H1 (cell line): Measurements from ENCODE around the gene SLC39A7. TPM values are rescaled to one million over a fixed set of nuclear protein-coding genes. Genes with fewer than 3 reads are reported as not detected.

Experiments
- CTCF ChIA-PET: fragments of 300-600 bp; sonication (Branson Sonifier 250); formaldehyde crosslinking; loops from one replicate; lab custom pipeline; 2021; ENCODE audit not compliant: partially characterized antibody; lab: Charles Lee
- POLR2A ChIA-PET: fragments of 300-600 bp; sonication (Branson Sonifier 250); formaldehyde crosslinking; loops from one replicate; lab custom pipeline; 2021; ENCODE audit warnings: inconsistent platforms; ENCODE audit not compliant: partially characterized antibody; lab: Charles Lee
- DNase-seq, 2 experiments: peaks; one replicate each; pipeline versions ENCODE4 v3.0.0 to v3.0.0-alpha.2; 2010 to 2022; ENCODE audit warnings: low spot score in 2 of 2, low read depth in 1 of 2, mixed read lengths in 1 of 2
- FAIRE-seq: peaks from 2 replicates; lab custom pipeline; 2011; peaks lifted over from hg19 to GRCh38; lab: Jason Lieb, UNC
- H2AFZ ChIP-seq: 2 replicates; pipeline ENCODE4 v1.8.1; 2012; ENCODE audit warnings: low read length, inconsistent platforms
- H2AK5ac ChIP-seq: 2 replicates; pipeline ENCODE4 v1.6.1; 2013; ENCODE audit warnings: low read depth, low read length
- H2BK120ac ChIP-seq: replicated peaks from 2 replicates; pipeline ENCODE3; 2013; ENCODE audit warnings: low read depth, low read length, inconsistent platforms
- H2BK12ac ChIP-seq: 2 replicates; pipeline ENCODE4 v1.6.1; 2013; ENCODE audit warnings: low read depth, low read length
- H2BK15ac ChIP-seq: 2 replicates; pipeline ENCODE4 v1.6.1; 2013; ENCODE audit warnings: low read length
- H2BK20ac ChIP-seq: 2 replicates; pipeline ENCODE4 v1.6.1; 2013; ENCODE audit warnings: low read length
- H2BK5ac ChIP-seq: 2 replicates; pipeline ENCODE4 v1.6.1; 2013; ENCODE audit warnings: low read depth, low read length
- H3K14ac ChIP-seq: 2 replicates; pipeline ENCODE4 v1.6.1; 2013; ENCODE audit warnings: inconsistent platforms; ENCODE audit not compliant: insufficient read length
- H3K18ac ChIP-seq: 2 replicates; pipeline ENCODE4 v1.6.1; 2013; ENCODE audit warnings: low read length; ENCODE audit errors: extremely low read depth
- H3K23ac ChIP-seq: 2 replicates; pipeline ENCODE4 v1.6.1; 2013; ENCODE audit warnings: inconsistent platforms; ENCODE audit not compliant: insufficient read length
- H3K23me2 ChIP-seq: 2 replicates; pipeline ENCODE4 v1.6.1; 2013; ENCODE audit warnings: low read depth, low read length
- H3K27ac ChIP-seq: 2 replicates; pipeline ENCODE4 v1.6.1; 2011; ENCODE audit warnings: low read depth, low read length, inconsistent platforms
- H3K27me3 ChIP-seq, 4 experiments: replicated peaks in 1 of 4; 1 replicate in 1 of 4; 2 replicates in 3 of 4; pipeline versions ENCODE4 v1.6.1 to v1.8.1; 2011 to 2013; ENCODE audit warnings: low read length in 3 of 4, mild to moderate bottlenecking in 3 of 4, inconsistent platforms in 2 of 4, mixed read lengths in 2 of 4, moderate library complexity in 1 of 4; ENCODE audit not compliant: control insufficient read depth in 3 of 4, insufficient read depth in 3 of 4; ENCODE audit errors: extremely low read depth in 1 of 4
- H3K36me3 ChIP-seq, 4 experiments: 2 replicates each; pipeline versions ENCODE4 v1.6.1 to v1.8.1; 2011 to 2013; ENCODE audit warnings: mild to moderate bottlenecking in 4 of 4, low read length in 3 of 4, moderate library complexity in 2 of 4, control low read depth in 1 of 4, inconsistent platforms in 1 of 4; ENCODE audit not compliant: insufficient read depth in 4 of 4, control insufficient read depth in 2 of 4
- H3K4ac ChIP-seq: replicated peaks from 2 replicates; pipeline ENCODE3; 2013; ENCODE audit warnings: low read length, low read depth, mixed read lengths, inconsistent platforms; ENCODE audit not compliant: insufficient read length
- H3K4me1 ChIP-seq, 4 experiments: replicated peaks in 1 of 4; 1 replicate in 1 of 4; 2 replicates in 3 of 4; pipeline versions ENCODE4 v1.6.1 to v1.8.1; 2011 to 2013; ENCODE audit warnings: low read length in 3 of 4, inconsistent platforms in 2 of 4, mixed read lengths in 1 of 4; ENCODE audit not compliant: insufficient read depth in 4 of 4, control insufficient read depth in 3 of 4
- H3K4me2 ChIP-seq, 2 experiments: 2 replicates each; pipeline versions ENCODE4 v1.6.1 to v1.8.1; 2011 to 2013; ENCODE audit warnings: low read depth in 2 of 2, low read length in 2 of 2, control low read depth in 1 of 2, inconsistent platforms in 1 of 2, mild to moderate bottlenecking in 1 of 2; ENCODE audit not compliant: insufficient read depth in 1 of 2
- H3K4me3 ChIP-seq, 4 experiments: fragments of 200-600, 300-600 bp in 1 of 4; sonication (generic), shearing (Covaris generic), sonication (Bioruptor Twin) in 1 of 4; 2 replicates each; pipeline versions ENCODE4 v1.5.1 to v1.8.1; 2011 to 2016; ENCODE audit warnings: low read length in 4 of 4, low read depth in 3 of 4, control low read depth in 2 of 4, inconsistent platforms in 2 of 4, mild to moderate bottlenecking in 2 of 4, mixed read lengths in 1 of 4, moderate library complexity in 1 of 4; ENCODE audit not compliant: insufficient read depth in 2 of 4; ENCODE audit errors: extremely low read depth in 1 of 4
- H3K56ac ChIP-seq: replicated peaks from 2 replicates; pipeline ENCODE3; 2013; ENCODE audit warnings: low read depth, mild to moderate bottlenecking, mixed read lengths, low read length, inconsistent platforms; ENCODE audit not compliant: insufficient read length
- H3K79me1 ChIP-seq: 2 replicates; pipeline ENCODE4 v1.6.1; 2013; ENCODE audit warnings: low read depth, low read length, control low read depth
- H3K79me2 ChIP-seq, 2 experiments: 2 replicates each; pipeline versions ENCODE4 v1.6.1 to v1.8.1; 2012 to 2013; ENCODE audit warnings: low read length in 2 of 2, mild to moderate bottlenecking in 2 of 2, inconsistent platforms in 1 of 2; ENCODE audit not compliant: insufficient read depth in 2 of 2, control insufficient read depth in 1 of 2
- H3K9ac ChIP-seq, 4 experiments: replicated peaks in 1 of 4; 1 replicate in 1 of 4; 2 replicates in 3 of 4; pipeline versions ENCODE4 v1.6.1 to v1.8.1; 2011 to 2013; ENCODE audit warnings: low read depth in 3 of 4, low read length in 3 of 4, control low read depth in 2 of 4, mild to moderate bottlenecking in 2 of 4, moderate library complexity in 2 of 4, inconsistent platforms in 1 of 4; ENCODE audit errors: extremely low read depth in 1 of 4
- H3K9me3 ChIP-seq, 2 experiments: 2 replicates each; pipeline versions ENCODE4 v1.6.1 to v1.8.1; 2012 to 2013; ENCODE audit warnings: mild to moderate bottlenecking in 2 of 2, moderate library complexity in 2 of 2, control low read depth in 1 of 2, inconsistent platforms in 1 of 2, low read depth in 1 of 2, low read length in 1 of 2, mixed read lengths in 1 of 2; ENCODE audit not compliant: insufficient read depth in 2 of 2
- H4K20me1 ChIP-seq, 2 experiments: replicated peaks in 1 of 2; 2 replicates each; pipeline versions ENCODE3 to v1.8.1; 2011 to 2013; ENCODE audit warnings: inconsistent platforms in 2 of 2, low read length in 2 of 2, mild to moderate bottlenecking in 1 of 2; ENCODE audit not compliant: insufficient read depth in 2 of 2, control insufficient read depth in 1 of 2
- H4K5ac ChIP-seq: 2 replicates; pipeline ENCODE4 v1.6.1; 2013; ENCODE audit warnings: low read length, low read depth, mixed read lengths, inconsistent platforms; ENCODE audit not compliant: insufficient read length
- H4K8ac ChIP-seq: 2 replicates; pipeline ENCODE4 v1.8.0; 2013; ENCODE audit warnings: mild to moderate bottlenecking, moderate library complexity, low read length, inconsistent platforms; ENCODE audit not compliant: insufficient read depth; ENCODE audit errors: extremely low read depth
- H4K91ac ChIP-seq: replicated peaks from 2 replicates; pipeline ENCODE3; 2013; ENCODE audit warnings: low read length, mixed read lengths, inconsistent platforms; ENCODE audit not compliant: insufficient read length
- ATF3 ChIP-seq: IDR thresholded peaks from 2 replicates; pipeline ENCODE4 v1.6.1; 2011; ENCODE audit warnings: low read depth, mild to moderate bottlenecking, low read length; ENCODE audit not compliant: insufficient read depth
- BCL11A ChIP-seq, 2 experiments: IDR thresholded peaks; one replicate each; pipeline ENCODE4 v1.6.1; 2011; ENCODE audit warnings: low read depth in 2 of 2, low read length in 2 of 2, mild to moderate bottlenecking in 2 of 2
- CBX5 ChIP-seq: fragments of 300-800, 300-1000 bp; sonication (generic); IDR thresholded peaks from 2 replicates; pipeline ENCODE4 v1.7.1; 2016; ENCODE audit warnings: antibody characterized with exemption, low read length, low read depth
- CBX8 ChIP-seq: fragments of 300-800, 300-1000 bp; sonication (generic); IDR thresholded peaks from 2 replicates; pipeline ENCODE4 v1.7.1; 2016; ENCODE audit warnings: low read depth, low read length, borderline replicate concordance
- CREB1 ChIP-seq: IDR thresholded peaks from 2 replicates; pipeline ENCODE4 v1.6.1; 2012; ENCODE audit warnings: inconsistent platforms
- FOSL1 ChIP-seq: IDR thresholded peaks from 2 replicates; pipeline ENCODE4 v1.6.1; 2011; ENCODE audit warnings: mild to moderate bottlenecking, low read depth, low read length, moderate library complexity; ENCODE audit not compliant: insufficient read depth
- SIN3A ChIP-seq, 2 experiments: IDR thresholded peaks in 1 of 2; conservative IDR thresholded peaks in 1 of 2; 2 replicates each; pipeline ENCODE4 v1.6.1; 2011 to 2012; ENCODE audit warnings: low read length in 2 of 2, improper control_type of control experiment in 1 of 2, low read depth in 1 of 2, mild to moderate bottlenecking in 1 of 2
- WGBS, 2 experiments: shearing (Covaris generic) in 1 of 2; methylation state at CpG; one replicate each; pipeline versions ENCODE4 v1.1.6 to v1.1.7; 2013 to 2015; ENCODE audit warnings: low lambda C conversion rate in 2 of 2, mixed read lengths in 2 of 2, inconsistent platforms in 1 of 2, low coverage in 1 of 2, missing lambda C conversion rate in 1 of 2; ENCODE audit not compliant: insufficient replicate concordance in 2 of 2, insufficient coverage in 1 of 2, insufficient read length in 1 of 2; ENCODE audit errors: extremely low coverage in 1 of 2, missing lambda C conversion rate in 1 of 2; 5-methylcytosine and 5-hydroxymethylcytosine counted together
- polyA plus RNA-seq, 7 experiments: library from polyadenylated mRNA; depleted of rRNA in 3 of 7; stranded (reverse) in 5 of 7; unstranded in 2 of 7; fragments of >200 nt in 5 of 7; fragments of 200-250 nt in 2 of 7; gene quantifications; 1 replicate in 5 of 7; 2 replicates in 1 of 7; 4 replicates in 1 of 7; pipeline versions ENCODE4 v1.2.1 to v1.2.3, GENCODE V29; 2011 to 2013; ENCODE audit warnings: missing spikeins in 2 of 7, mixed read lengths in 2 of 7
- total RNA-seq: library from RNA; stranded (reverse); fragmentation: NEBNext Ultra II Directional; extraction: Animal tissue kit (Norgen Biotek cat#: 25700); gene quantifications from 2 replicates; pipeline ENCODE4 v1.2.1, GENCODE V29; 2021
- TF ChIP-seq, protein P1 (sequence below): IDR thresholded peaks from 2 replicates; pipeline ENCODE4 v1.6.1; 2012; ENCODE audit warnings: low read length, inconsistent platforms
- TF ChIP-seq, protein P2 (sequence below): IDR thresholded peaks from 2 replicates; pipeline ENCODE4 v1.6.1; 2011; ENCODE audit warnings: low read length, improper control_type of control experiment

SLC39A7 gene
- total and polyA plus RNA-seq, 2 of the 8 experiments (the other 6 are each of a cell fraction or from before 2014, with no cell fraction given): 63.3 to 123 TPM

DNA sequence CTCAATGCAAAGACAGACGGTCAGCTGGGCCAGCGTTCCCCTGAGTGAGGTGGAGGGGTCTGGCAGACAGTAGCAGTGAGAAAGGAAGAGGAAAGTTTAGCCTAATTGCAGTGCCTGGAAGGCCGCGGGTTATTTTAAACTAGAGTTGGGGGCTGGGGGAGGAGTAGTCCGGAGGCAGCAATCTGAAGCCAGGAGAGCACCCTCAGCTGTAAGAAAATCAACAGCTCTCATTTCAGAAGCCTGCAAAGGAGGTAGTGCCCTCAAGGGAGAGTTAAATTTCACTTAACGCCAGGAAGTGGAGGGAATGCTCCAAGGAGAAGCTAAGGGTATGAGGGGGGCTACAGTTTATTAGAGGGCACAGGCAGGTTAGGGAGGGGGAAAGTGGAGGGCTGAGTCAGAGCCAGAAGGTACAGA, 34.6 kb downstream of the SLC39A7 start:
- CTCF ChIA-PET: interaction anchor here (0.6 to 11.0 kb wide), 10 partner anchors 8 to 251 kb away, joined by 3 to 107 read pairs (median 3); no protein-coding TSS in a partner anchor
- TF ChIP-seq FOSL1: no peak
- no peak for TF ChIP-seq ATF3
- no peak for TF ChIP-seq CBX8
- no peak for TF ChIP-seq CREB1
- TF ChIP-seq CBX5: no peak
- TF ChIP-seq, protein P1, sequence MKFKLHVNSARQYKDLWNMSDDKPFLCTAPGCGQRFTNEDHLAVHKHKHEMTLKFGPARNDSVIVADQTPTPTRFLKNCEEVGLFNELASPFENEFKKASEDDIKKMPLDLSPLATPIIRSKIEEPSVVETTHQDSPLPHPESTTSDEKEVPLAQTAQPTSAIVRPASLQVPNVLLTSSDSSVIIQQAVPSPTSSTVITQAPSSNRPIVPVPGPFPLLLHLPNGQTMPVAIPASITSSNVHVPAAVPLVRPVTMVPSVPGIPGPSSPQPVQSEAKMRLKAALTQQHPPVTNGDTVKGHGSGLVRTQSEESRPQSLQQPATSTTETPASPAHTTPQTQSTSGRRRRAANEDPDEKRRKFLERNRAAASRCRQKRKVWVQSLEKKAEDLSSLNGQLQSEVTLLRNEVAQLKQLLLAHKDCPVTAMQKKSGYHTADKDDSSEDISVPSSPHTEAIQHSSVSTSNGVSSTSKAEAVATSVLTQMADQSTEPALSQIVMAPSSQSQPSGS: no peak
- TF ChIP-seq, protein P2, sequence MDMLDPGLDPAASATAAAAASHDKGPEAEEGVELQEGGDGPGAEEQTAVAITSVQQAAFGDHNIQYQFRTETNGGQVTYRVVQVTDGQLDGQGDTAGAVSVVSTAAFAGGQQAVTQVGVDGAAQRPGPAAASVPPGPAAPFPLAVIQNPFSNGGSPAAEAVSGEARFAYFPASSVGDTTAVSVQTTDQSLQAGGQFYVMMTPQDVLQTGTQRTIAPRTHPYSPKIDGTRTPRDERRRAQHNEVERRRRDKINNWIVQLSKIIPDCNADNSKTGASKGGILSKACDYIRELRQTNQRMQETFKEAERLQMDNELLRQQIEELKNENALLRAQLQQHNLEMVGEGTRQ: no peak
- TF ChIP-seq BCL11A (IDR thresholded peaks at IDR 0.05; ENCODE audit: low read depth in 2 of 2, low read length in 2 of 2): no peak
- no peak for TF ChIP-seq SIN3A (conservative IDR thresholded peaks at IDR 0.05 in 1 of 2, IDR thresholded peaks at IDR 0.05 in 1 of 2; ENCODE audit: low read depth in 1 of 2, low read length in 2 of 2)

More for the DNA sequence above, 34.6 kb downstream of the SLC39A7 start:
- no peaks in the 10 kb centered on the region for H3K9me3 ChIP-seq
- H4K91ac ChIP-seq: no peak overlapping the region
- no peak overlapping the region for H3K18ac ChIP-seq
- H3K4me3 ChIP-seq: no peak overlapping the region
- no peak overlapping the region for H4K8ac ChIP-seq
- no peak overlapping the region for H3K14ac ChIP-seq
- H2BK12ac ChIP-seq: peak overlapping the region; percentile 43; the same call in 1 of the 2 replicates
- H3K79me1 ChIP-seq: no peaks in the 10 kb centered on the region
- POLR2A ChIA-PET: interaction anchor here (1.6 to 1.8 kb wide), 2 partner anchors 13 to 36 kb away, joined by 7 to 9 read pairs; partner anchors contain the start of genes RPS18 and VPS52
- no peak for DNase-seq
- H2AK5ac ChIP-seq: no peak overlapping the region; the same call in 1 of the 2 replicates
- 42% methylated on average over 6 of the region's 6 CpGs; no CpG with 5 or more reads in 1 of the 2 experiments for WGBS, 2 experiments
- no peak overlapping the region for H3K56ac ChIP-seq
- H2BK20ac ChIP-seq: no peak overlapping the region
- peak overlapping the region in 1 of 2 experiments; percentile 11; a peak in 2 of 4 replicates for H3K4me2 ChIP-seq
- peaks cover 0 to 3% (median 0%) of the 10 kb centered on the region in 4 experiments; a peak in 1 of 7 replicates for H3K27me3 ChIP-seq
- H3K27ac ChIP-seq: no peak overlapping the region
- H3K79me2 ChIP-seq: no peaks in the 10 kb centered on the region
- no peak overlapping the region for H2BK120ac ChIP-seq
- H3K4me1 ChIP-seq: peaks cover 0 to 3% (median 2%) of the 10 kb centered on the region in 4 experiments; a peak in 3 of 7 replicates
- no peaks in the 10 kb centered on the region for H4K20me1 ChIP-seq
- no peak overlapping the region for H4K5ac ChIP-seq
- H2BK15ac ChIP-seq: peak overlapping the region; percentile 46; the same call in 1 of the 2 replicates
- H3K9ac ChIP-seq: no peak overlapping the region
- no peaks in the 10 kb centered on the region for H3K36me3 ChIP-seq
- no peak for FAIRE-seq
- no peaks in the 10 kb centered on the region for H3K23me2 ChIP-seq
- H2AFZ ChIP-seq: peak overlapping the region; percentile 13; the same call in 1 of the 2 replicates
- H3K4ac ChIP-seq: no peak overlapping the region
- no peak overlapping the region for H2BK5ac ChIP-seq
- H3K23ac ChIP-seq: no peak overlapping the region
